Liver (tissue), 9 donors: ENCODE data around the gene TMEM182. TPM values are rescaled to one million over a fixed set of nuclear protein-coding genes. Genes with fewer than 3 reads are reported as not detected.

Source experiments
- DNase-seq: peaks from one replicate; pipeline ENCODE4 v3.0.0-alpha.2; 2017; ENCODE audit warnings: low spot score
- H3K27ac ChIP-seq, 2 donors: one replicate each; pipeline ENCODE4 v1.7.0; 2013; ENCODE audit warnings: inconsistent platforms in 2 of 2, low read length in 2 of 2, control low read depth in 1 of 2, low read depth in 1 of 2, mild to moderate bottlenecking in 1 of 2
- H3K27me3 ChIP-seq, 4 donors: one replicate each; pipeline versions ENCODE4 v1.6.1 to v1.7.0; 2013; ENCODE audit warnings: low read length in 3 of 4, inconsistent platforms in 1 of 4, mild to moderate bottlenecking in 1 of 4, moderate library complexity in 1 of 4; ENCODE audit not compliant: control insufficient read depth in 4 of 4, insufficient read depth in 4 of 4
- H3K36me3 ChIP-seq, 4 donors: one replicate each; pipeline versions ENCODE4 v1.6.1 to v1.7.0; 2013; ENCODE audit warnings: low read length in 3 of 4, mild to moderate bottlenecking in 3 of 4, low read depth in 1 of 4, moderate library complexity in 1 of 4; ENCODE audit not compliant: control insufficient read depth in 4 of 4, insufficient read depth in 3 of 4
- H3K4me1 ChIP-seq, 4 donors: one replicate each; pipeline versions ENCODE4 v1.6.1 to v1.7.0; 2013; ENCODE audit warnings: low read length in 3 of 4, mild to moderate bottlenecking in 3 of 4, moderate library complexity in 1 of 4; ENCODE audit not compliant: control insufficient read depth in 4 of 4, insufficient read depth in 4 of 4
- H3K4me3 ChIP-seq, 3 donors: one replicate each; pipeline versions ENCODE4 v1.6.1 to v1.7.0; 2013; ENCODE audit warnings: low read length in 3 of 3, control low read depth in 1 of 3, low read depth in 1 of 3, mild to moderate bottlenecking in 1 of 3
- H3K9ac ChIP-seq, 2 donors: one replicate each; pipeline ENCODE4 v1.7.0; 2013; ENCODE audit warnings: low read length in 2 of 2, mild to moderate bottlenecking in 2 of 2, moderate library complexity in 2 of 2, control low read depth in 1 of 2, low read depth in 1 of 2
- H3K9me3 ChIP-seq, 4 donors: one replicate each; pipeline versions ENCODE4 v1.6.1 to v1.7.0; 2013; ENCODE audit warnings: low read length in 3 of 4; ENCODE audit not compliant: control insufficient read depth in 4 of 4
- EGR1 ChIP-seq, 2 donors: IDR thresholded peaks; 2 replicates each; pipeline ENCODE4 v1.6.1; 2016 to 2018; ENCODE audit warnings: antibody characterized with exemption in 2 of 2, low read depth in 2 of 2
- FOXA1 ChIP-seq: IDR thresholded peaks from 2 replicates; pipeline ENCODE4 v1.6.1; 2016; ENCODE audit warnings: antibody characterized with exemption
- FOXA2 ChIP-seq: IDR thresholded peaks from 2 replicates; pipeline ENCODE4 v1.6.1; 2016; ENCODE audit warnings: antibody characterized with exemption
- GABPA ChIP-seq, 2 donors: IDR thresholded peaks in 1 of 2; conservative IDR thresholded peaks in 1 of 2; 2 replicates each; pipeline ENCODE4 v1.6.1; 2016; ENCODE audit warnings: antibody characterized with exemption in 2 of 2, mild to moderate bottlenecking in 1 of 2, moderate library complexity in 1 of 2
- HNF4A ChIP-seq, 2 donors: conservative IDR thresholded peaks; 2 replicates each; pipeline ENCODE4 v1.6.1; 2016; ENCODE audit warnings: antibody characterized with exemption in 2 of 2, mild to moderate bottlenecking in 2 of 2
- HNF4G ChIP-seq: IDR thresholded peaks from 2 replicates; pipeline ENCODE4 v1.6.1; 2016; ENCODE audit warnings: antibody characterized with exemption
- JUND ChIP-seq, 2 donors: IDR thresholded peaks; 2 replicates each; pipeline ENCODE4 v1.6.1; 2016; ENCODE audit warnings: antibody characterized with exemption in 2 of 2
- NR2F2 ChIP-seq: IDR thresholded peaks from 2 replicates; pipeline ENCODE4 v1.6.1; 2016; ENCODE audit warnings: antibody characterized with exemption
- RAD21 ChIP-seq, 2 donors: IDR thresholded peaks; 2 replicates each; pipeline ENCODE4 v1.6.1; 2016; ENCODE audit warnings: antibody characterized with exemption in 2 of 2, mild to moderate bottlenecking in 2 of 2
- RXRA ChIP-seq, 2 donors: IDR thresholded peaks; 2 replicates each; pipeline ENCODE4 v1.6.1; 2017 to 2018; ENCODE audit warnings: antibody characterized with exemption in 2 of 2, mild to moderate bottlenecking in 1 of 2
- SP1 ChIP-seq: IDR thresholded peaks from 2 replicates; pipeline ENCODE4 v1.6.1; 2018; ENCODE audit warnings: antibody characterized with exemption, mild to moderate bottlenecking
- TAF1 ChIP-seq: conservative IDR thresholded peaks from 2 replicates; pipeline ENCODE4 v1.6.1; 2016; ENCODE audit warnings: antibody characterized with exemption, mild to moderate bottlenecking
- YY1 ChIP-seq: IDR thresholded peaks from 2 replicates; pipeline ENCODE4 v1.6.1; 2016; ENCODE audit warnings: antibody characterized with exemption, mild to moderate bottlenecking
- ZBTB33 ChIP-seq: IDR thresholded peaks from 2 replicates; pipeline ENCODE4 v1.6.1; 2016; ENCODE audit warnings: antibody characterized with exemption
- WGBS: extraction: QIAGEN DNeasy Blood & Tissue Kit; methylation state at CpG from one replicate; pipeline ENCODE4 v1.1.7; 2013; 5-methylcytosine and 5-hydroxymethylcytosine counted together
- polyA plus RNA-seq, 2 donors: library from polyadenylated mRNA; stranded (reverse) in 1 of 2; unstranded in 1 of 2; fragments of 200-250 nt in 1 of 2; fragments of >200 nt in 1 of 2; fragmentation: Nextera tagmentation in 1 of 2; extraction: Ambion mirVana in 1 of 2; gene quantifications; one replicate each; pipeline versions ENCODE4 v1.2.1 to v1.2.3, GENCODE V29; 2013 to 2015
- total RNA-seq, 2 donors: library from RNA; depleted of rRNA; stranded (reverse); fragments of >200 nt; gene quantifications; one replicate each; pipeline ENCODE4 v1.2.3, GENCODE V29; 2014
- TF ChIP-seq, protein P1 (sequence below): IDR thresholded peaks from 2 replicates; pipeline ENCODE4 v1.6.1; 2016; ENCODE audit warnings: antibody characterized with exemption
- TF ChIP-seq, protein P2 (sequence below): IDR thresholded peaks from 2 replicates; pipeline ENCODE4 v1.6.1; 2016; ENCODE audit warnings: antibody characterized with exemption
- TF ChIP-seq, protein P3 (sequence below): IDR thresholded peaks from 2 replicates; pipeline ENCODE4 v1.6.1; 2016; ENCODE audit warnings: antibody characterized with exemption, mild to moderate bottlenecking
- TF ChIP-seq, protein P4 (sequence below): fragments of 150-350 bp; IDR thresholded peaks from 2 replicates; pipeline ENCODE4 v1.5.1; 2017; ENCODE audit warnings: improper control_type of control experiment, low read depth, low read length; ENCODE audit not compliant: missing input control
- donor health status: healthy.
- donor health status: healthy.
- donor health status: healthy.
- donor health status: healthy.
- donor health status: healthy.

TMEM182 gene
- total and polyA plus RNA-seq, 4 donors, result 2.8 to 12.5 (median 5.1) TPM

DNA sequence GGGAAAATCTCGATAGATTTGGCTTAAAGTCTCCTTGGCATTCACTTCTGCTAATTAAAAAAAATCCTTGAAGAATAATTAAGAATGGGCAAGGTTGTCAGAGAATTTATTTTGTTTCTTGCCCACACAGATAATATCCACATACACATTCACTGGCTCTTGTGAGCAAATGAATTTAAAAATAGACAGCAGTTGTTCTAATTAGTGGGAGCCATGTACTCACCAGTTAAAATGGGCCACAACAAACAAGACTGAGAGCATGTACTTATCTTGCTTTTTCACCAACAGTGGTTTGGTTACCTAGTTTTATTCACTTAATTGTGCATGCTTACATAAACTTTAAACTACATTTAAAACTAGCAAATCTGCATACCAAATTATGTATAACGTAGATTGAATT, 53.5 kb downstream of the TMEM182 start:
- no peak overlapping the region for H3K27ac ChIP-seq
- H3K9me3 ChIP-seq, result no peaks in the 10 kb centered on the region
- no peaks in the 10 kb centered on the region for H3K4me1 ChIP-seq
- no peak overlapping the region for H3K4me3 ChIP-seq
- no peak for DNase-seq
- TF ChIP-seq HNF4G (no peak), ZBTB33 (no peak), RAD21 (IDR thresholded peaks at IDR 0.05) (no peak), TAF1 (no peak), EGR1 (IDR thresholded peaks at IDR 0.05; ENCODE audit: low read depth in 2 of 2) (no peak), YY1 (no peak)
- TF ChIP-seq, protein P1, sequence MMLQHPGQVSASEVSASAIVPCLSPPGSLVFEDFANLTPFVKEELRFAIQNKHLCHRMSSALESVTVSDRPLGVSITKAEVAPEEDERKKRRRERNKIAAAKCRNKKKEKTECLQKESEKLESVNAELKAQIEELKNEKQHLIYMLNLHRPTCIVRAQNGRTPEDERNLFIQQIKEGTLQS, result no peak
- TF ChIP-seq, protein P2, sequence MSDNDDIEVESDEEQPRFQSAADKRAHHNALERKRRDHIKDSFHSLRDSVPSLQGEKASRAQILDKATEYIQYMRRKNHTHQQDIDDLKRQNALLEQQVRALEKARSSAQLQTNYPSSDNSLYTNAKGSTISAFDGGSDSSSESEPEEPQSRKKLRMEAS, result no peak
- TF ChIP-seq, protein P3, sequence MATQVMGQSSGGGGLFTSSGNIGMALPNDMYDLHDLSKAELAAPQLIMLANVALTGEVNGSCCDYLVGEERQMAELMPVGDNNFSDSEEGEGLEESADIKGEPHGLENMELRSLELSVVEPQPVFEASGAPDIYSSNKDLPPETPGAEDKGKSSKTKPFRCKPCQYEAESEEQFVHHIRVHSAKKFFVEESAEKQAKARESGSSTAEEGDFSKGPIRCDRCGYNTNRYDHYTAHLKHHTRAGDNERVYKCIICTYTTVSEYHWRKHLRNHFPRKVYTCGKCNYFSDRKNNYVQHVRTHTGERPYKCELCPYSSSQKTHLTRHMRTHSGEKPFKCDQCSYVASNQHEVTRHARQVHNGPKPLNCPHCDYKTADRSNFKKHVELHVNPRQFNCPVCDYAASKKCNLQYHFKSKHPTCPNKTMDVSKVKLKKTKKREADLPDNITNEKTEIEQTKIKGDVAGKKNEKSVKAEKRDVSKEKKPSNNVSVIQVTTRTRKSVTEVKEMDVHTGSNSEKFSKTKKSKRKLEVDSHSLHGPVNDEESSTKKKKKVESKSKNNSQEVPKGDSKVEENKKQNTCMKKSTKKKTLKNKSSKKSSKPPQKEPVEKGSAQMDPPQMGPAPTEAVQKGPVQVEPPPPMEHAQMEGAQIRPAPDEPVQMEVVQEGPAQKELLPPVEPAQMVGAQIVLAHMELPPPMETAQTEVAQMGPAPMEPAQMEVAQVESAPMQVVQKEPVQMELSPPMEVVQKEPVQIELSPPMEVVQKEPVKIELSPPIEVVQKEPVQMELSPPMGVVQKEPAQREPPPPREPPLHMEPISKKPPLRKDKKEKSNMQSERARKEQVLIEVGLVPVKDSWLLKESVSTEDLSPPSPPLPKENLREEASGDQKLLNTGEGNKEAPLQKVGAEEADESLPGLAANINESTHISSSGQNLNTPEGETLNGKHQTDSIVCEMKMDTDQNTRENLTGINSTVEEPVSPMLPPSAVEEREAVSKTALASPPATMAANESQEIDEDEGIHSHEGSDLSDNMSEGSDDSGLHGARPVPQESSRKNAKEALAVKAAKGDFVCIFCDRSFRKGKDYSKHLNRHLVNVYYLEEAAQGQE, result no peak
- no peak overlapping the region for H3K9ac ChIP-seq
- 94% methylated on average over 2 of the region's 2 CpGs for WGBS
- peaks cover 0 to 2% (median 0%) of the 10 kb centered on the region in 4 donors for H3K36me3 ChIP-seq
- no peaks in the 10 kb centered on the region for H3K27me3 ChIP-seq

DNA sequence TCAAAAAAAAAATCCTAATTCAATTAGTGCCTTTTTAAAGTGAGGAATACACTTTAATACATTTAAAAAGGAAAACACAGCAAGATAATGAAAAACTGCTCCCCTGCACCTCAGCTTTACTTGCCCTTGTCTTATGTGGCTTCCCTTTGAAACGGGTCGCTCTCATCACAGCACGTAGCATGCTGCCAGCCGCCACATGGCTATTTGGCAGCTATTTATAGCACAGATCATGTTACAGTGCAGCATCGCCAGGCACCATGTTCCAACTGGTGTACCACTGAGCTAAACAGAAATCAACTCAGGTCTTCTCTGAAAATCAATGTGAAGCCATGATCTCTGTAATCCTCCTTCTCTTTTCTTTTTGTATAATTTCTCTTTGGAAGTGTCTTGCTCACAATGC, 65.1 kb downstream of the TMEM182 start:
- Histone ChIP-seq H3K27ac (no peak overlapping the region), H3K4me1 (no peaks in the 10 kb centered on the region), H3K4me3 (no peak overlapping the region), H3K36me3 (no peaks in the 10 kb centered on the region), H3K9ac (no peak overlapping the region), H3K9me3 (no peaks in the 10 kb centered on the region), H3K27me3 (no peaks in the 10 kb centered on the region)
- DNase-seq, result no peak
- 59% methylated on average over 5 of the region's 5 CpGs for WGBS
- TF ChIP-seq HNF4G, result no peak
- no peak for TF ChIP-seq FOXA2
- TF ChIP-seq, protein P1, result no peak
- TF ChIP-seq FOXA1, result no peak
- TF ChIP-seq EGR1 (IDR thresholded peaks at IDR 0.05; ENCODE audit: low read depth in 2 of 2), result no peak
- no peak for TF ChIP-seq NR2F2
- TF ChIP-seq, protein P3, result no peak
- TF ChIP-seq GABPA (IDR thresholded peaks at IDR 0.05 in 1 of 2, conservative IDR thresholded peaks at IDR 0.05 in 1 of 2), result no peak
- TF ChIP-seq ZBTB33, result no peak
- TF ChIP-seq TAF1, result no peak
- no peak for TF ChIP-seq JUND (IDR thresholded peaks at IDR 0.05)
- TF ChIP-seq, protein P2, result no peak
- TF ChIP-seq RXRA (IDR thresholded peaks at IDR 0.05), result no peak
- TF ChIP-seq, protein P4, sequence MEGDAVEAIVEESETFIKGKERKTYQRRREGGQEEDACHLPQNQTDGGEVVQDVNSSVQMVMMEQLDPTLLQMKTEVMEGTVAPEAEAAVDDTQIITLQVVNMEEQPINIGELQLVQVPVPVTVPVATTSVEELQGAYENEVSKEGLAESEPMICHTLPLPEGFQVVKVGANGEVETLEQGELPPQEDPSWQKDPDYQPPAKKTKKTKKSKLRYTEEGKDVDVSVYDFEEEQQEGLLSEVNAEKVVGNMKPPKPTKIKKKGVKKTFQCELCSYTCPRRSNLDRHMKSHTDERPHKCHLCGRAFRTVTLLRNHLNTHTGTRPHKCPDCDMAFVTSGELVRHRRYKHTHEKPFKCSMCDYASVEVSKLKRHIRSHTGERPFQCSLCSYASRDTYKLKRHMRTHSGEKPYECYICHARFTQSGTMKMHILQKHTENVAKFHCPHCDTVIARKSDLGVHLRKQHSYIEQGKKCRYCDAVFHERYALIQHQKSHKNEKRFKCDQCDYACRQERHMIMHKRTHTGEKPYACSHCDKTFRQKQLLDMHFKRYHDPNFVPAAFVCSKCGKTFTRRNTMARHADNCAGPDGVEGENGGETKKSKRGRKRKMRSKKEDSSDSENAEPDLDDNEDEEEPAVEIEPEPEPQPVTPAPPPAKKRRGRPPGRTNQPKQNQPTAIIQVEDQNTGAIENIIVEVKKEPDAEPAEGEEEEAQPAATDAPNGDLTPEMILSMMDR, result no peak
- no peak for TF ChIP-seq SP1
- no peak for TF ChIP-seq HNF4A (conservative IDR thresholded peaks at IDR 0.05)
- TF ChIP-seq RAD21 (IDR thresholded peaks at IDR 0.05), result no peak
